DND-41 (cell line): ENCODE results near the gene SAMM50.

Source experiments
- ATAC-seq: fragments of 200-7000 bp; cut with Tn5 transposase; 3 replicates; pipeline ENCODE4 v1.9.1; 2021; ENCODE audit warnings: low read depth; ENCODE audit not compliant: insufficient read depth
- DNase-seq: peaks from one replicate; pipeline ENCODE4 v3.0.0-alpha.2; 2020
- H2AFZ ChIP-seq: 2 replicates; pipeline ENCODE4 v1.6.0; 2012; ENCODE audit warnings: low read depth, low read length
- H3K27ac ChIP-seq: 2 replicates; pipeline ENCODE4 v1.5.1; 2012; ENCODE audit warnings: low read length, inconsistent platforms
- H3K27me3 ChIP-seq: fragments of 200-600 bp; sonication (generic); 2 replicates; pipeline ENCODE4 v1.6.0; 2012; ENCODE audit warnings: low read length, mild to moderate bottlenecking, inconsistent platforms; ENCODE audit not compliant: insufficient read depth, poor library complexity
- H3K36me3 ChIP-seq: 2 replicates; pipeline ENCODE4 v1.5.1; 2012; ENCODE audit warnings: low read length, inconsistent platforms; ENCODE audit not compliant: insufficient read depth
- H3K4me1 ChIP-seq: 2 replicates; pipeline ENCODE4 v1.5.1; 2012; ENCODE audit warnings: mild to moderate bottlenecking, low read length; ENCODE audit not compliant: insufficient read depth
- H3K4me2 ChIP-seq: 2 replicates; pipeline ENCODE4 v1.6.0; 2012; ENCODE audit warnings: mild to moderate bottlenecking, moderate library complexity, low read length, inconsistent platforms; ENCODE audit not compliant: insufficient read depth
- H3K4me3 ChIP-seq, 2 experiments: fragments of 200-600 bp in 1 of 2; shearing (Covaris generic) in 1 of 2; 2 replicates each; pipeline ENCODE4 v1.5.1; 2012 to 2016; ENCODE audit warnings: inconsistent platforms in 2 of 2, low read length in 2 of 2, mild to moderate bottlenecking in 2 of 2, low read depth in 1 of 2, moderate library complexity in 1 of 2
- H3K79me2 ChIP-seq: 2 replicates; pipeline ENCODE4 v1.6.0; 2012; ENCODE audit warnings: low read length, inconsistent platforms; ENCODE audit not compliant: insufficient read depth
- H3K9ac ChIP-seq: 2 replicates; pipeline ENCODE4 v1.6.0; 2012; ENCODE audit warnings: low read depth, mild to moderate bottlenecking, inconsistent platforms, low read length, moderate library complexity
- H3K9me3 ChIP-seq: 2 replicates; pipeline ENCODE4 v1.5.1; 2012; ENCODE audit warnings: low read length, moderate library complexity, mild to moderate bottlenecking, inconsistent platforms; ENCODE audit not compliant: insufficient read depth, severe bottlenecking
- H4K20me1 ChIP-seq: 2 replicates; pipeline ENCODE4 v1.6.0; 2012; ENCODE audit warnings: low read length; ENCODE audit not compliant: insufficient read depth
- CTCF ChIP-seq: IDR thresholded peaks from 2 replicates; pipeline ENCODE4 v1.5.1; 2012; ENCODE audit warnings: borderline replicate concordance, low read length, moderate library complexity, mild to moderate bottlenecking; ENCODE audit not compliant: poor library complexity, severe bottlenecking; ENCODE audit errors: extremely low read depth
- EZH2 ChIP-seq: IDR thresholded peaks from 3 replicates; pipeline ENCODE4 v1.6.1; 2012; ENCODE audit warnings: borderline replicate concordance, low read depth, mild to moderate bottlenecking, moderate library complexity, low read length, inconsistent platforms; ENCODE audit not compliant: severe bottlenecking

SAMM50 gene

GRCh38 chr22:44031158-44031952 is 76.1 kb downstream of the SAMM50 start:
- Histone ChIP-seq H3K9me3 (no peaks in the 10 kb centered on the region), H3K27ac (no peak overlapping the region), H2AFZ (no peak overlapping the region), H3K4me1 (no peaks in the 10 kb centered on the region), H3K36me3 (no peaks in the 10 kb centered on the region), H3K27me3 (no peaks in the 10 kb centered on the region), H3K79me2 (no peaks in the 10 kb centered on the region), H3K9ac (no peak overlapping the region), H3K4me3 (no peak overlapping the region), H4K20me1 (no peaks in the 10 kb centered on the region), H3K4me2 (no peak overlapping the region)
- DNase-seq (no peak), ATAC-seq (no peak)
- TF ChIP-seq EZH2, result no peak
- TF ChIP-seq CTCF, result no peak

- no peak for DNase-seq
- Histone ChIP-seq H3K9me3 (no peaks in the 10 kb centered on the region), H3K27me3 (no peaks in the 10 kb centered on the region), H4K20me1 (no peaks in the 10 kb centered on the region), H3K27ac (no peak overlapping the region), H2AFZ (no peak overlapping the region), H3K4me2 (no peak overlapping the region), H3K4me3 (no peak overlapping the region), H3K4me1 (no peaks in the 10 kb centered on the region), H3K36me3 (no peaks in the 10 kb centered on the region), H3K79me2 (no peaks in the 10 kb centered on the region), H3K9ac (no peak overlapping the region)
- ATAC-seq, result no peak
- TF ChIP-seq EZH2, result no peak
- no peak for TF ChIP-seq CTCF
Measured at GRCh38 chr22:44032126-44032730, 77.0 kb downstream of the SAMM50 start.

GRCh38 chr22:44033287-44033686 is 78.0 kb downstream of the SAMM50 start:
- no peak overlapping the region for H3K9ac ChIP-seq
- no peaks in the 10 kb centered on the region for H3K4me1 ChIP-seq
- H3K9me3 ChIP-seq, result no peaks in the 10 kb centered on the region
- no peak overlapping the region for H3K4me3 ChIP-seq
- ATAC-seq (no peak), DNase-seq (no peak)
- TF ChIP-seq EZH2 (no peak), CTCF (no peak)
- no peak overlapping the region for H3K27ac ChIP-seq
- no peaks in the 10 kb centered on the region for H3K79me2 ChIP-seq
- no peak overlapping the region for H3K4me2 ChIP-seq
- H3K27me3 ChIP-seq, result peaks cover 2% of the 10 kb centered on the region
- H4K20me1 ChIP-seq, result no peaks in the 10 kb centered on the region
- H2AFZ ChIP-seq, result no peak overlapping the region
- no peaks in the 10 kb centered on the region for H3K36me3 ChIP-seq
